Mesenteric fat pad (tissue), 1 donor: Measurements from ENCODE around the gene SLIT3. TPM values are rescaled to one million over a fixed set of nuclear protein-coding genes. Genes with fewer than 3 reads are reported as not detected.

Experiments
- DNase-seq: peaks from one replicate; pipeline ENCODE4 v3.0.0-alpha.2; 2020; ENCODE audit warnings: low spot score
- total RNA-seq: library from RNA; stranded (reverse); fragmentation: NEBNext Ultra II Directional; extraction: Animal tissue kit (Norgen Biotek cat#: 25700); gene quantifications from one replicate; pipeline ENCODE4 v1.2.1, GENCODE V29; 2021
- donor health status: DM: yes; HTN: yes; CAD: no.

Gene SLIT3
- total RNA-seq, 1 donor from 2014 or later: 83.6 TPM

DNA sequence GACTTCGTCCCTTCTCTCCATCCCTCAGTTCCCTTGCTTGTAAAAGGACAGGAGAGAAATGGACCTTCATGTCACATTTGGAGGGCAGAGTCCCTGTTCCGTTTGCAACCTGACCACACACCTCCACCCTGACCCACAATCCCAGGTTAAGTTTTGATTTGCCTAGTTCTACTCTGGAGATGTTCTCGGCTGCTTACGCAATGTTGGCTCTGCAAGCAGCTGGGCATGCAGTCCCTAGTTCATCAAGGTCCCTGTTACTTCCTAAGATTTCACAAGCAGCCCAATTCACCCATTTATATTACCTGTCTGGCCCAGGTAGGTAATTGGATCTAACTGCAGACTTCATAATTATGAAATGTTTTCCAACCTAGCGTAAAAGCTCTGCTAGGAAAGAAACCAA, 28.8 kb downstream of the SLIT3 start:
- no peak for DNase-seq

DNA sequence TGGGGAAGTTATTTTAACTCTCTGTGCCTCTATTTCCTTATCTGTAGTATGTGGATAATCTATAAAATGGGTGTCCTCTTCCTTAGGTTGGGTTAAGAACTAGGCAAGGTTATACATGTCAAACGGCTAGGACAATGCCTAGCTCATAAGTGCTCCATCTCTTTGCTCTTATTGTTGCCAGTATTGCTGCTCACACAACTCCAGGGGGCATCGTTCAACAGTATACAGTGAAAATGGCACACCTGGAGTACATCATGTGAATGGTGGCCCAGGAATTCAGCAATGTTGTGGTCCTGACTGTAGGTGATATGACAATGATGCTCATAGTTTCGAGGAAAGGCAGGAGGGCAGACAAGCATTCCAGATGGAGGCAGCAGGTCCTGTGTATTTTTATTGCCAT, 30.1 kb downstream of the SLIT3 start:
- DNase-seq: no peak

DNA sequence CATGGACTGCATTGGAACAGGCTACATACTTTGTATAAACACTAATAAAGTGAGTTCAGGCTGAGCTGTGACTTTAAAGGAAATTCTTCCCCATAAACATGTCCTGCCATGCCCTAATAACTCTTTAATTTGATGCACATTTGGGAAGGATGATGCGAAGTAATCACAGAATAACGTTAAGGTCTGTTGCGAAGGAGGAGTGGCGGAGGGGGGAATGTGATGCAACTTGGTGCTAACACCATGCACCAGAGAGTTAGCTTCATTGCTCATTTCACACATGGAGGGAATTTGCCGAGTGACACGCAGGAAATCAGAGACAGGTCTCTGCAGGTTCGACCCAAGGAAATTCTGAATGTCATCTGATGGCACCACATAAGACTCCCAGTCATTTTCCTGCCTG, 32.9 kb downstream of the SLIT3 start:
- DNase-seq: no peak

DNA sequence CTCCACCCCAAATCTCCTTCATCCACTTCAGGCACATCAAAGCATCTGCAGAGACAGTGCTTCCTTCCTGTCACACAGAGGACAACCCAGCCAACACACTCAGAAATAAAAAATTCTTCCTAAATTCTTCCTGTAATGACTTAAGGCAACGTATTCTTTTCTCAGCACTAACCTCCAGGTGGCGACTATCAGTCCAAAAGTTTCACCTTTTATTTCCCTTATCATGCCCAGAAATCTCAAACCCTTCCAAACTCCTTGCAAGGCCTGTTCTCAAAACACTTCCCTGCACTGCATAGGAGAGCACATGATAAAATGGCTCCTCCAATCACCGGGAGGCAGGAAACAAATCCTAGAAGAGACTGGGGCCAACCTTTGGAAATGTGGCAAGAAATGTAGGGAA, 35.1 kb downstream of the SLIT3 start:
- DNase-seq: no peak

DNA sequence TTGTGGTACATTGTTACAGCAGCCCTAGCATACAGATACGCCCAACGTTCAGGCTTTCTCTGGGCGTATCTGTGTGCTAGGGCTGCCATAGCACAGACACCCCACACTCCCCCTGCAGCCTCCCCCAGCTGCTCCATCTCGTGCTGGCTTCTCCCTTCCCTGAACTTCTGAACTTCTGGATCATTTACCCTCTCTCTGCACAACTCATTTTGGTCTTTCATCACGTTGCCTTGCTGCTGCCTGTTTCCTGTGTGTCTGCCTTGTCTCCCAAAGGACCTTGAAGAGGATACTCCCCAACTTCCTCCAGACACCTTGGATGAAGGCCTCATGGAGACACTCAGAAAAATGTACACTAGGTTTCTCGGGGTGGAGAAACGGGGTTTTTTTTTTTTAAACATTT, 37.3 kb downstream of the SLIT3 start:
- DNase-seq: no peak

DNA sequence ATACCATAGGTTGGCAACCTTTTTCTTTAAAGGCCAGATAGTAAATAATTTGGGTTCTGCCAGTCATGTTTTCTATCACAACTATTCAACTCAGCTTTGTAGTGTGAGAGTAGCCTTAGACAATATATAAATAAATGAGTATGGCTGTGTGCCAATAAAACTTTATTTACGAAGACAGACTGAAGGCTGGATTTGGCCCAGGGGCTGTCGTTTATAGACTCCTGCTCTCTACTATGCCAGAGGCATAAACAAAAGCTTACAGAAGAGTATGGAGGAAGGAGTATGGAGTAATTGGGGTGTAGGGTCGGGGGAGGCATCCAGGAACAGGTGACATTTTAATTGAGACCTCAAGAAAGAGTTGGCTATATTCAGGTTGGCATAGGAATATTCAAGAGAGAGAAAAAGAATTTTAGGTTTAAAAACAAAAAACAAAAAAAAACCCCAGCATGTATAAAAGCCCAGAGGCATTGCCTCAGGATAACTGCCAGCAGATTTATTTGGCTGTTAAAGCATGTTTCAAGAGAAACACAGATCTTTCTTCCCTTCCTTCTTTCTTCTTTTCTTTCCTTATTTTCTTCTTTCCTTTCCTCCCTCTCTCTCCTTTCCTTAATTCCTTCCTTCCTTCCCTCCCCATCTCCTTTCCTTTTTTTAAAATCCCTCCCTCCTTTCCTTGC, 39.9 kb downstream of the SLIT3 start:
- no peak for DNase-seq

GRCh38 chr5:169258372-169259000, 42.5 kb downstream of the SLIT3 start:
- DNase-seq: no peak

- no peak for DNase-seq
Observed at GRCh38 chr5:169256191-169256590, 44.7 kb downstream of the SLIT3 start.

DNA sequence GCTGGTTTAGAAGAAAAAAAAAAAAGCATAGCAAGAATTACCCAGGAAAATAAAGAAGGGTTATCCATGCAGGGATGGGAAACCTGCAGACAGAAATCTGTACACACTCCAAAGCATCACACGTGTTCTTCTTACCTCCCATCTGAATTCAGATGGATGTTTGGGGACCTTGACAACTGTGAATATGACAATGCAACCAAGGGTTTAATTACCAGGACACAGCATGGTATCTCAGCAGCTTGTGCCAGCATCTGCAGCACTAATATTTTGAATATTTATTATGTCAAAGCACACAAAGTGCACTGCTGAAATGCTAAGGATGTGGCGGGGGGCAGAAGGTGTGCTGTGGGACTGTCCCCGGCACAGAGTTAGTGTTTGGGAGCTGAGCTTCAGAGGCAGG, 47.9 kb downstream of the SLIT3 start:
- DNase-seq: no peak

DNA sequence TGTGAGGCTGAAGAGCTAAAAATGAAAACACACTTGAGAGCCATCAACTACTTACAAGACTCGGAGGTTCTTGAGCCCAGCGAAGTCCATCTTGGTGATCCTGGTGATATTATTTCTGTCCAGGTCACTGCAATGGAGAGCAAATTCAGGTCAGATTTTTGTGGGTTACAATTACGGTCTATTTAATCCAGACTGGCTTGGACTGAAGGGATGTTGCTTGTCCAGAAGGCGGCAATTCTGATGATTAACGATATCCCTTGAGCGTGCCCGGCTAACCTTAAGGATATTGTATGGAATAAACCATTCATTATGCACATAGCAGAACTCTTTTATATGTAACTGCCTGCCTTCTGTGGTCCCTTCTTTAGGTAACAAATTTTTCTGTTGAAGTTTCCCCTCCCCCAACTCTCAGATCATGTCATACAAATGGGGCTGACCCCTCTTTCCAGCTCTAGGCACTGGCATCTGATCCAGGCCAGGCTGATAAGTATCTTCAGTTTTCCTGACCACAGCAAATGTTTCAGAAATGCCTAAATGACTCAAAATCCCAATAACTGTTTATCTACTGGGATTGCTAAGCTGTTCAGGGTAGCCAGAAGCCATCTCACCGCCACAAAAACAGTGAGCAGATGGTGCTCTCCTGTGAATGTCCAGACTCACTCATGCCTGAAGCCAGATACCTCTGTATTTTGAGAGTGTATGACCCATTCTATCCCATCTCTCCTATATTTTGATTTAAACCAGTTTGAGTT, 49.4 kb downstream of the SLIT3 start:
- no peak for DNase-seq

DNA sequence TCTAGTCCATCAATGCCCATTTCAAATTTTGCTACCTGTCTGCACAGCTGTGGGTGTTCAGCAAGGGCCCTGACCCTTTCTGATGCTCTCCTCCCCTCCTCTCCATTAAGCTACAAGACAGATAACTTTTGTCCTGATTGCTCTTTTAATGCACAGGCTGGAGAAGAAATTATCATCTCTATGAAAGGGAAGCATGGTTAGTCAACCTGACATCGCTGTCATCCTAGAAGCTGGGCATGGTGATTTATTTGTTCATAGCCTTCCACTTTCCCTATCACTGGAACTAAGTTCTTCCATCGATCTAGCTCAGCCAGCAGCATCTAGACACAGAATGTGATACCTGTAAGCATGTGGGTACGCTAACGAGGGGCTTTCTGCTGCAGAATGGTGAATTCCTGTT, 50.1 kb downstream of the SLIT3 start:
- DNase-seq: no peak

GRCh38 chr5:169248996-169249395, 51.9 kb downstream of the SLIT3 start:
- no peak for DNase-seq

DNA sequence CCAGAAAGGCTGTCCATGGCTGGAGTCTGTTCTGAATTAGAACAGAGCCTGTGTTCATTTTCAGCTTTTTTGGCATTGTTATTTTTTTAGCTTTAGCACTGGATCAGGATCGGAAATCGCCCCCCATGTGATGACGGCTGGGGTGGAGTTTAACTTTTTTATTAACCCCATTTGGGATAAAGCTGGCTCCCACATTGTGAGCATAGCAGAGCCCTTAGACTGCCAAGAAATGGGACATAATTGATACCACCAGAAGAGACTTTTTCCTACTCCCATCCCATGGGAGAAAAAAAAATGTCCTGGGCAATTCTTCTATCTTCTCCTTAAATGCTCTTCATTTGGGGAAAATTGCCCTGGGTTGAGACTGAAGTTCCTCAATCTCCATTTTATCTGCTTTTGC, 52.4 kb downstream of the SLIT3 start:
- no peak for DNase-seq

- DNase-seq: no peak
Observed at GRCh38 chr5:169244812-169245211, 56.1 kb downstream of the SLIT3 start.

GRCh38 chr5:169243651-169244422, 57.1 kb downstream of the SLIT3 start:
- no peak for DNase-seq

- no peak for DNase-seq
Observed at GRCh38 chr5:169242849-169243186, 58.1 kb downstream of the SLIT3 start.

DNA sequence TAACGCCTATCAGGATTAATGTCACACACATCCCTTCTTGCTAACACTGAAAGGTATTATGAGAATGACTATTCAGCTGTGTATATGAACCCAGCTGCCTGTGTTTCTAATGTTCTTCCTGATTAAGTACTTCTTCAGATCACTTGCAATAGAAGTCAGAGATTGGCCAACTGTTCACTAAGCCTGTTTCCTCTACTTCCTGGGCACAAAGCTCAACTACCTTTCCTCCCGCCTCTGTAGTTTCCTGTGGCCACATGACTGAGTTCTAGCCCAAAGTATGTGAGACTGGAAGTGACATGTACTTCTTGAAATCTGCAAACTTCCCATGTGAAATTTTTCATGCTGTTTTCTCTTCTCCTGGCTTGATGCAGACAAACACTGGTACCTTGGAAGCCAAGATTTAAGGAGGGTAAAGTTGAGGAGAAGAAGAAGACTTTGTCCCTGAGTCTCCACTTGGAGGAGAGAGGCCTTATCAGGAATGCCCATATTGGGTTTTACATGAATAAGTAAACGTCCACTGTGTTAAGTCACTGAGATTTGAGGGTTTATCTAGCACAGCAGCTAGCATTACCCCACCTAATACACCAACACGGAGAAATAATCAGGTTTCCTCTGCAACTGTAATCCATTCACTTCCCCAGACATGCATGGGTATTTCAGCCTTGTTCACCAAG, 58.6 kb downstream of the SLIT3 start:
- DNase-seq: no peak

GRCh38 chr5:169229342-169229892, 71.5 kb downstream of the SLIT3 start:
- no peak for DNase-seq

DNA sequence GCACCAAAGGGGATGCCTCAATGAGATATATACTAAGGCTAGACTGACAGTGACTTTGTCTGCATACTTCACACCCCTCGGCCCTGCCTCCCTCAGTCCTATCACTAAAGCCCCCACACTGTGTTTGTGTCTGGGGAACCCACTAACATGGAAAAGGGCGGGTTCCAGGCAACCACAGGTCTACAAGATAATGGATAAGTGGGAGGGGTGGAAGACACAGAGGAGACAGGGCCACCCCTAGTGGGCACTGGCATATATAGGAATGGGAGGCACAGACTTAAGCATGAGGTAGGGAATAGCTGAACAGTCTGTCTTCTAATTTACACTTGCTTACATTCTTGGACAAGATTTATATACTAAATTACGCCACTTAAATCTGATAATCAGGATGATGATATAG, 74.0 kb downstream of the SLIT3 start:
- DNase-seq: no peak

DNA sequence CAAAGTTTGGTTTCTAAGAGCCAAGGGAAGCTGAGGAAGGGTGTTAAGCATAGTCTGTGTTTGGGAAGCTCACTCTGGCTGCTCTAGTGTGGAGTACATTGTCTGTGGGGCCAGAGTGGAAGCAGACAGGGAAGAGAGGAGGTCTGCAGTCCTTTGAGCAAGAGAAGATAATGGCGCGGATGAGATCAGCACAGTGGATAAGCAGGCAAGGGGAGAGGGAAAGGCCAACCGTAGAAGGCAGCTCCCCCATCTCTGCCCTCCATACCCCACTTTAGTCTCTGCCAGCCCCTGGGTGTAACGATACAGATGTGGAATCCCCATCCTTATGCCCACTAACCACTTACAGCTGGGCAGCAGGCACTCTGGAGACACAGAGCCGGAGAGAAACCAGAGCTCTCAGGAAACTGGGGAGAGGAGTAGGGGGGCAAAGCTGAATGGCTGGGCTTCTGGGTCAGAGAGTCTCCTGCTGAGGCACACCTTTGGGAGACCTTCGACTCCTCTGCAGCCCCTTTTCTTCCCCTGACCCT, 75.0 kb downstream of the SLIT3 start:
- no peak for DNase-seq

- no peak for DNase-seq
Observed at GRCh38 chr5:169223595-169223953, 77.4 kb downstream of the SLIT3 start.
